ENCODE measurements around the gene PCNT.
"Not testable (repeated sequence)": the region's sequence is repeated elsewhere in the genome, so short reads cannot be mapped to it uniquely, and the experiment has no call there.

Gene PCNT

DNA sequence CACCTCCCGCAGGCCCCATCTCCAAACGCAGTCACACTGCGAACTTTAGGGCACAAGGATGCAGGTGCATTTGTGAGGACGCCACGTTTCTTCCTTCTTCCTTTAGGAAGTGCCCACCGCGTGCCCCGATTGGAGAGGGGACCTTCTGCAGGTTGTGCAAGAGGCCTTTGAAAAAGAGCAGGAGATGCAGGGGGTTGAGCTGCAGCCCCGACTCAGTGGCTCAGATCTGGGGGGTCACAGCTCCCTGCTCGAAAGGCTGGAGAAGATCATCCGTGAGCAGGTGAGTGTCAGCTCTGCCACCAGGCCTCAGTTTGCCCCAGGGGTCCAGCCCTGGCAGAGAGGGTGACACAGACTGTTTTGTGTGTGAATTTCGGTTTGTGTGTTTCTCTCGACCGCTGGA, 103.6 kb downstream of the PCNT start:
- no peak for DNase-seq (ENCODE audit: low spot score)

DNA sequence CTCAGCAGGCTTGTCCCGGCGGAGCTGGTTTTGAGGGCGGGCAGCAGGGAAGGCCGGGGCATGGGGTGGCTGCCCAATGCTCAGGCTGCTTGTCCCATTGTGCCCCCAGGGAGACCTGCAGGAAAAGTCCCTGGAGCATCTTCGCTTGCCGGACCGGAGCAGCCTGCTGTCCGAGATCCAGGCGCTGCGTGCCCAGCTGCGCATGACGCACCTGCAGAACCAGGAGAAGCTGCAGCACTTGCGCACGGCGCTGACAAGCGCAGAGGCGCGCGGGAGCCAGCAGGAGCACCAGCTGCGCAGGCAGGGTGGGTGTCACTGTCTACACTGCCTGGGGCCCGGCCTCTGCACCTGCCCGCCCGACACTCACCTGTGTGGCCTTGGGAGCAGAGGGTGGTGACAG, 104.3 kb downstream of the PCNT start:
- no peak for DNase-seq (ENCODE audit: low spot score)

DNA sequence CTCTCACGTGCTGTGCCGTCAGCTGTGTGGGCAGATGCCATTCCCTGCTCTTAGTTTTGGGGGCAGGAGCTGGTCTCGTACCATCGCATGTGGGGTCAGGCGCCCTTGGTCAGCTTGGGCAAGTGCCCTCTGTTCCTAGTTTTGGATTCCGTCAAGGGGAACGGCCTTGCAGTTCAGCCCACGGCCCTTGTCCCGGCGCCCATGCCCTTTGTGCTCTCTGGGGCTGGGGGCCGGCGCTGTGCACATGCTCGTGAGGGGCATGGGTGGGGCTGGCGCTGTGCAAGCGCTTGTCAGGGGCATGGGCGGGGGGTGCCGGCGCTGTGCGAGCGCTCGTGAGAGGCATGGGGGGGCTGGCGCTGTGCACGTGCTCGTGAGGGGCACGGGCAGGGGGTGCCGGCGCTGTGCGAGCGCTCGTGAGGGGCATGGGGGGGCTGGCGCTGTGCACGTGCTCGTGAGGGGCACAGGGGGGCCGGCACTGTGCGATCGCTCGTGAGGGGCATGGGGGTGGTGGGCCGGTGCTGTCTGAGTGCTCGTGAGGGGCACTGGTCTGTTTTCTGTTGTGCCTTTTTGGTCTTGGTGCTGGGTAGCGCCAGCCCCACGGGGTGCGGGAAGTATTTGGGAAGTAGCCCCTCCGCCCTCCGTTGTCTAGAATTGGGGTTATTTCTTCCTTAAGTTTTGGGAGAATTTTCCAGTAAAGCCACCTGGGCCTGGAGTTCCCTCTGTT, 105.2 kb downstream of the PCNT start:
- no peak for DNase-seq (ENCODE audit: low spot score)

DNA sequence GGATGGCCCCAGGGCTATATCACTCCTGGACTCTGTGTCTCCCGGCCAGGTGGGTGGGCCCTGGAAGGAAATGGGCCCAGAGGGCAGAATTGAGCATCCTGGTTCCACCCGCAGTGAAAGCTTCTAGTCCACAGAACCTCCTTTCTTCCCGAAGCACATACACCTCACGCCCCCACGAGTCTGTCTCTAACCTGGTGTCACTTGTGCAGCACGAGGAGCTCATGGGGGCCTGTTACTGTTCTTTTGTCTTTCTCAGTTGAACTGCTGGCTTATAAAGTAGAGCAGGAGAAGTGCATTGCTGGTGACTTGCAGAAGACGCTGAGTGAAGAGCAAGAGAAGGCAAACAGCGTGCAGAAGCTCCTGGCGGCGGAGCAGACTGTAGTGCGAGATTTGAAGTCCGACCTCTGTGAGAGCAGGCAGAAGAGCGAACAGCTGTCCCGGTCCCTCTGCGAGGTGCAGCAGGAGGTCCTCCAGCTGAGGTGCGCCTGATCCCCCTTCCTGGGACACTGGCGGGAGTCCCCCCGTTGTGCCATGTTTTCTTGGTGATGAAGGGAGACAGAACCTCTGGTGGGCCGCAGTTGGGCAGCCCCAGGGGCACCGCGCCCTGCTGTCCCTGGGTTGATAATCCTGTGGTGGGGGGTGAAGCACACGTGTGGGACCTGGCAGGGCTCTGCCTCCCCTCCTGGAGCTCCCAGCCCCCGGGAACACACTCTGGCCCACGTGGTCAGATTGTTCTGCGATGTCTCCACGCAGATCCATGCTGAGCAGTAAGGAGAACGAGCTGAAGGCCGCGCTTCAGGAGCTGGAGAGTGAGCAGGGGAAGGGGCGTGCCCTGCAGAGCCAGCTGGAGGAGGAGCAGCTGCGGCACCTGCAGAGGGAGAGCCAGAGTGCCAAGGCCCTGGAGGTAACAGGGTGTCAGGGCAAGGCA, 106.1 kb downstream of the PCNT start:
- no peak for DNase-seq (ENCODE audit: low spot score)

DNA sequence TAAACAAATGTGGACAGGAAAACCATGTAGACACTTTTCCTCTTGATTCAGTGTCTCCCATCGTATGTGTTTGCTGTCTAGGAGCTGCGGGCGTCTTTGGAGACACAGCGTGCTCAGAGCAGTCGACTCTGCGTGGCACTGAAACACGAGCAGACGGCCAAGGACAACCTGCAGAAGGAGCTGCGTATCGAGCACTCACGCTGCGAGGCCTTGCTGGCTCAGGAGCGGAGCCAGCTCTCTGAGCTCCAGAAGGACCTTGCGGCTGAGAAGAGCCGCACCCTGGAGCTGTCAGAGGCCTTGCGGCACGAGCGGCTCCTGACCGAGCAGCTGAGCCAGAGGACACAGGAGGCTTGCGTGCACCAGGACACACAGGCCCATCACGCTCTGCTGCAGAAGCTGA, 107.5 kb downstream of the PCNT start:
- DNase-seq (ENCODE audit: low spot score) = no peak

DNA sequence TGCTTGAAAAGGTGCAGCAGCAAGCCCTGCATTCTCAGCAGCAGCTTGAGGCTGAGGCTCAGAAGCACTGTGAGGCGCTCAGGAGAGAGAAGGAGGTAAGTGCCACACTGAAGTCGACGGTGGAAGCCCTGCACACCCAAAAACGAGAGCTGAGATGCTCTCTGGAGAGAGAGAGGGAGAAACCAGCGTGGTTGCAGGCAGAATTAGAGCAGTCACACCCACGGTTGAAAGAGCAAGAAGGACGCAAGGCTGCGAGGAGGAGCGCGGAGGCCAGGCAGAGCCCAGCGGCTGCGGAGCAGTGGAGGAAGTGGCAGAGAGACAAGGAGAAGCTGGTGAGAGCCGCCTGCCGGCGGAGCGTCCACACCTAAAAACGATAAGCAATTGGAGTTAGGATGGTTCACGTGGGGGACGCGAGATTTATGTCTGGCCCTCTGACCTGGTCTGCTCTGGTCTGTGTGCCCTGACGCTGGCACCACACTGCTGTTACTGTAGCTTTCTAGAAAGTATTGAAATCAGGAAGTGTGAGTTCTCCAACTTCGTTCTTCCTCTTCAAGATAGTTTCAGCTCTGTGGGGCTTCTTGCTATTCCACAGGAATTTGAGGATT, 108.0 kb downstream of the PCNT start:
- DNase-seq (ENCODE audit: low spot score) = no peak

DNA sequence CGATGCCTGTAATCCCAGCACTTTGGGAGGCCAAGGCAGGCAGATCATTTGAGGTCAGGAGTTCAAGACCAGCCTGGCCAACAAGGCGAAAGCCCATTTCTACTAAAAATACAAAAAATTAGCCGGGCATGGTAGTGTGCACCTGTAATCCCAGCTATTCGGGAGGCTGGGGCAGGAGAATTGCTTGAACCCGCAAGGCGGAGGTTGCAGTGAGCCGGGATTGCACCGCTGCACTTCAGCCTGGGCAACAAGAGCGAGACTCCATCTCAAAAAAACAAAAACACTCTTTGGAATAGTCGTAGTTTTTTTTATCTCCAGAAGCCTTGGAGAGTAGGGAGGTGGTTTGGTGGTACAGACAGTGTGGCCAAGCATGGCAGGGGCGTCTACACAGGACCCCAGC, 109.2 kb downstream of the PCNT start:
- DNase-seq (ENCODE audit: low spot score) = not testable (repeated sequence)

DNA sequence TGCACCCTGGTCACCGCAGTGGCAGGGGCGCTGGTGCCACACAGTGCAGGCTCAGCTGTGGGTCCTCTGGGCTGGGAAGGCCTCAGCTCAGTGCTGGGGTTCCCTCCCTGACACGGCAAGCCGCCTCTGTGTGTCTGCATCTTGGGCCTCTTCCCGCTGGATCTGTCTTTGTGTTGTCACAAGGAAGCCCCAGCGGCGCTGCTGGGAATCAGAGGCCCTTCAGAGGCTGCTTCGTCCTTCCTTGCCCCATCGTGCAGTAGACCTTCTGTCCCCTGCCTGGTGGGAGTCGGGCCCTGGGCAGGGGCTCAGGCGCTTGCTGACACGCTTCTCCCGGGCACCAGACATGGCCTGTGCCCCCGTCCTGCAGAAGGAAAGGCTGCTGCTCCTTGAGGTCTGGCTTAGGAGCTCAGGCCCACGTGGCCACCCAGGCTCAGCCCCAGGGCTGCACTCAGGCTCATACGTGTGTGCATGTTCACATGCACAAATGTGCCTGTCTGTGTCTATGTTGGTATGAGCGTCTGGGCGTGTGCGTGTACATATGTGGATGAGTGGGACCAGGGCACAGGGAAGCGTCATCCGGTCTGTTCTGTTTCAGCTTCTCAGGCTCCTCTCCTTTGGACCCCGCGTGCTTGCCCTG, 110.5 kb downstream of the PCNT start:
- DNase-seq (ENCODE audit: low spot score) = no peak

DNA sequence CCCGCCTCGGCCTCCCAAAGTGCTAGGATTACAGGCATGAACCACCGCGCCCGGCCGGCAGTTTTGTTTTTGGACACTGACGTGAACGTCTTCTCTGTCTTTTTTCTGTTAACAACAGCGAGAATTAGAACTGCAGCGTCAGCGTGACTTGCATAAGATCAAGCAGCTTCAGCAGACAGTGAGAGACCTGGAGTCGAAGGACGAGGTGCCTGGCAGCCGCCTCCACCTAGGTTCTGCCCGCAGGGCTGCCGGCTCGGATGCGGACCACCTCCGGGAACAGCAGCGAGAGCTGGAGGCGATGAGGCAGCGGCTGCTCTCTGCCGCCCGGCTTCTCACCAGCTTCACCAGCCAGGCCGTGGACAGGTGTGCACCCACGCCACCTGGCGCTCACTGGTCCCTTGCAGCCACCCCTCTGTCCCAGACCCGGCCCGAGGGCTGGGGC, 111.9 kb downstream of the PCNT start:
- no peak for DNase-seq (ENCODE audit: low spot score)

DNA sequence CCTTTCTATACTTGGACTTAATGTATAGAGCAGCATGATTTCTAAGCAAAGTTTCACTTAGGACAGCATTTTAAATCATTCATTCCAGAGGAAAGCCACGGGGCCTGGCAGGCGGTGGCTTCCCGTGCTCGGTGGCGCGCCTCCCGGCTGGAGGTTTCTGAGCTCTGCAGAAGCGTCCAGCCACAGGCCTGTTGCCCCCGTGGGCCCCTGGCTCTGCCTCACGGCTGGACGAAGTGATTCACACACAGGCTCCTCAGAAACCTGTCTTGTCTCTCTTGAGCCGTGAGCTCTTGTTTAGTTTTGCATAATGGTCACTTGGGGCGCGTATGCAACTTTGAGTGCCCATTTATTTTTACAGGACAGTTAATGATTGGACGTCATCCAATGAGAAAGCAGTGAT, 112.7 kb downstream of the PCNT start:
- DNase-seq (ENCODE audit: low spot score) = no peak

DNA sequence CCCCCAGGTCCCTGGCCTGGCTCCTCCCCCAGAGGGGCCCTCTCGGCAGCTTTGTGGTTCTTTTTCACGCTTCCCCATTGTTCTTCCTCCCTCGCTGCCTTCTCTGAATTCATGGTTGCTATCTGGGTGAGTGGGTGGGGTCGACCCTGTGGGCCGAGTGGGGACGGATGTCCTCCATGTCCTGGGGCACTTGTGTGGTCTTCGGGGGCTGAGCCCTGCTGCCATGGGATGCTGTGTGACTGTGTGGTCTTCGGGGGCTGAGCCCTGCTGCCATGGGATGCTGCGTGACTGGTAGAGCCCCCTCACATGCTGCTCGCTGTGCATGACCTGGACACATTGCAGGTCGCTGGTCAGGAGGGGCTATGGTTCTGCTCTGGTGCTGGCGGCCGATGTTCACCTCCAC, 113.1 kb downstream of the PCNT start:
- DNase-seq (ENCODE audit: low spot score) = no peak

DNA sequence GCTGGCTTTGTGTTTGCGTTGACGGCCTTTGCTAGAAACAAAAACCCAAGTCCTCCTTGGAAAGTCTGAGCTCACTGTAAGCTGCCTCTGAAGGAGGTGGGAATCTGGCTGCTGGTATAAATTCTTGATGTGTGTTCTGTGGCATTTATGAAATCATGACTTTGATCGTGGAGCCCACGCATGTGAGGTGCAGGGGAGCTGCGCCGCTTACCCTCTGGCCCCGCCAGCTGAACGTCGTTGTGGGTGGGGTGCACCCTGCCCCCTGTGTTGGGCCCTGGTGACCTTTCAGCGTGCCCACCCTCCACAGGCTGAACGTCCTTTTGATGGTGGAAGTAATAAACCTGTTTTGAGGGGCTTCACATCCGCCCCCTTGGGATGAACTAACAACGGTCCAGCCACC, 113.6 kb downstream of the PCNT start:
- DNase-seq (ENCODE audit: low spot score) = no peak

DNA sequence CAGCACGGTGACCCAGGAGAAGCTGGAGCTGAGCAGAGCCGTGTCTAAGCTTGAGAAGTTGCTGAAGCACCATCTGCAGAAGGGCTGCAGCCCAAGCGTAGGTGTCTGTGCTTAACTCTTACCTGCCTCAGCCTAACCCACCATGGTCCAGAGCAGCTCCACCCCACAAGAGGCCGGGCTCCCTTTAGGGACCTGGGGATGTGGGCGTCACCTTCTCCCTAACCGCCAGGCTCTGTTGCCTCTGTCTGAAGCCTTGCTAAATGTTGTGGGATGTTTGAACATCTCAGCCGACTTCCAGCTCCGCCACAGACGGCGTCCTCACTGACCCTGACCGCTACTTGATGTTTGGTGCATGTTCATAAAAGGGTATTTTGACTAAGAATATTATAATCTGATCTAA, 114.3 kb downstream of the PCNT start:
- DNase-seq (ENCODE audit: low spot score) = no peak

DNA sequence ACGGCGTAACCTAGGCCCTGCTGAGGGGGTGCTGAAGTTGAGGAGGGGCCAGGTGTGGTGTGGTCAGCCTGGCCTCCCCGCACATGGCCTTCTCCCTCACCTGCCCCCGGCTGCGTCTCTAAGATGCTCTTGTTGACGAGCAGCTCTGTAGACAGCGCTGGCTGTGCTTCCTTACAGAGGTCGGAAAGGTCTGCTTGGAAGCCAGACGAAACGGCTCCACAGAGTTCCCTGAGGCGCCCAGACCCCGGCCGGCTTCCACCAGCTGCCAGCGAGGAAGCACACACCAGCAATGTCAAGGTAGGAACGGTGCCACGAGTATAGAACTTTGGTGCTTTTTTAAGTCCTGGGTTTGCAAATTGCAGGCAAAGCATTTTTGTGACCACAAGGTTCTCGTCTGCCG, 116.0 kb downstream of the PCNT start:
- DNase-seq (ENCODE audit: low spot score) = no peak

DNA sequence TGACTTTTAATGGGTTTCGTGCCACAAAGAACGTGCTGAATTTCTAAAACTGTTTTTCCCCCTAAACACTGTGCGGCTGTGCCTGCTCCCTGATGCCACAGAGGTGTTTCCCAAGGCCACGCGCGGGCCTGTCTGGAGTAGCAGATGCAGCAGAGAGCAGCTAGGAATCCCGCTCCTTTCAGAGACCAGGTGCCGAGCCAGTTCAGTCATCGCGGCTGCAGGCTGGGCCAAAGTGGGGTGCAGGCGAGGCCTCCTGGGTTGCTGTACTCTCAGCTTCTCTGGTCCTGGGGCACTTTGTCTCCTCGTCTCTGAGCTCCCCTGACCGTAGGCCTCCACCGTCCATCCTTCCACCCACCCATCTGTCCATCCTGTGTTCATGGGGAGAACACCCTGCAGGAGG, 117.4 kb downstream of the PCNT start:
- no peak for DNase-seq (ENCODE audit: low spot score)

DNA sequence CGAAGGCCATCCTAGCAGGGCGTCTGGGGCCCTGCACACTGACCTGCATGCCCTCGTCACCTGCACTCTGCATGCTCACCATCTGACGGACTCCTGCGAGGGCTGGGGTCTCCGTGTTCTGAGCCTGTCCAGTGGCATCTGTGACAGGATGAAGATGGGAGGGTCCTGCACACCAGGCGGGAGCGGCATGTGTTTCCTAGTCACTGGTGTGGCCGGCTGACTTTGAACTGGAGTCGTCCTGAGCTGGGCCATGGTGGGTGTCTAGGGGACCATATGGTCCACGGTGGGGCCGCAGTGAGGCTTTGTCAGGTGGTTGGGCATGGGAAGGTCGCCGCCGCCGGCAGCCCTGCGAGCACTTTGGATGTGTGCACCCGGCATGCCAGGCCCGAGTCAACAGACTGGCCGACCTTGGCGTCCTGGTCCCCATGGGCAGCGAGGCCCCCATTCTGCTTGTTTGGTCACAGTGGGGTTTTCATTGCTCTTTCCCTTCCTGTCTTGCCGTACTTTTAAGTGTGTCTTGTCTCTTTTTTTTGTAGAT, 118.1 kb downstream of the PCNT start:
- DNase-seq (ENCODE audit: low spot score) = no peak

DNA sequence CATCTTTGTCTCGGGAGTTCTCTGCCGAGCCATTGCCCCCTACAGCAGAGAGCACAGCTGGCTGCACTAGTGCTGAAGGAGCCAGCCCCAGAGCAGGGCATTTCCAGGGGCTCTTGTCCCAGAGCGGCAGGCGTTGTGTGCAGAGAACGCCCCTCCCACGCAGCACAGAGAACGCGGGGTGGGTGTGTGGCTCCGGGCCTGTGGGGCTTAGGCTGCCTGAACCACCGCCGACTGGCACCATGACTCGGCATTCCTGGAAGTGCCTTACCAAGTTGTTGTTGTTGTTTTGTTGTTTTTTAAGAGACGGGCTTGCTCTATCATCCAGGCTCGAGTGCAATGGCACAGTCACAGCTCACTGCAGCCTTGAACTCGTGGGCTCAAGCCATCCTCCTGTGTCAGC, 119.0 kb downstream of the PCNT start:
- no peak for DNase-seq (ENCODE audit: low spot score)

DNA sequence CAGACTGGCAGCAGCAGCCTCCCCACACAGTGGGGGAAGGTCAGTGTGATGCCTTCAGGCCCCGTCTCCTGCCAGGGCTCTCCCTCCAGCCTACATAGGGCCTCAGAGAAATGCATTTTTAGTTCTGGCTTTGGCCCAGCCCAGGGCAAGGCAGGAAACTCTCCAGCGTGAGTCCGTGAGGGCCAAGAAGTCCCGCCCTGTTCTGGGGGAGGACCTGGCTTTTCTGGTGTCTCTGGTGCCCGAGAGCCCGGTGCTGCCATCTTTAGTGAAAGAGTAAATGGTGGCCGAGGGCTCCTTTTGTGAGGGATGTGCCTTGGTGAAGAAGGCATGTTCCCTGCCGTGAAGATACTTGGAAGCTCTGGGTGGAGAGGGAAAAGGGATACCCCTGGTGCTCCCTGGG, 120.0 kb downstream of the PCNT start:
- no peak for DNase-seq (ENCODE audit: low spot score)

DNA sequence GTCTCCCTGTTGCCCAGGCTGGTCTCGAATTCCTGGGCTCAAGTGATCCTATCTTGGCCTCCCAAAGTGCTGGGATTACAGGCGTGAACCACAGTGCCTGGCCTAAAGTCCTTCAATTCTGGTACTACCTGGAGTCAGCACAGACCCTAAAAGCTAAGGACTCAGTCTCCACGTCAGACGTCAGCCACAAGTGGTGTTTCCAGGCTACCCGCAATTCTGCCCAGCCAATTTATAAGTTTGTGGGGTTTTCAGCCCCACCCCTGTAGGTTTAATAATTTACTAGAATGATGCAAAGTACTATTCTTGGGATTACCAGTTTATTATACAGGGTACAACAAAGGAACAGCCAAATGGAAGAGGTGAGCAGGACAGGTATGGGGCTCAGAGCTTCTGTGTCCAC, 124.2 kb downstream of the PCNT start:
- DNase-seq (ENCODE audit: low spot score) = no peak

DNA sequence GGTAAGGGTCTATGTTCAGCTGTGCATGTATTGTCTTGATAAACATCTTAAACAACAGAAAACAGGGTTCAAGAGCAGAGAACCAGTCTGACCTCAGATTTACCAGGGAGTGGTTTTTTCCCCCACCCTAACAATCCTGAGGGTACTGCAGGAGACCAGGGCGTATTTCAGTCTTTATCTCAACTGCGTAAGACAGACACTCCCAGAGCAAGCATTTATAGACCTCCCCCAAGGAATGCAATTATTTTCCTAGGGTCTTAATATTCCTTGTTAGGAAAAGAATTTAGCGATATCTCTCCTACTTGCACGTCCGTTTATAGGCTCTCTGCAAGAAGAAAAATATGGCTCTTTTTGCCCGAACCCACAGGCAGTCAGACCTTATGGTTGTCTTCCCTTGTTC, 124.9 kb downstream of the PCNT start:
- DNase-seq (ENCODE audit: low spot score) = not testable (repeated sequence)

DNA sequence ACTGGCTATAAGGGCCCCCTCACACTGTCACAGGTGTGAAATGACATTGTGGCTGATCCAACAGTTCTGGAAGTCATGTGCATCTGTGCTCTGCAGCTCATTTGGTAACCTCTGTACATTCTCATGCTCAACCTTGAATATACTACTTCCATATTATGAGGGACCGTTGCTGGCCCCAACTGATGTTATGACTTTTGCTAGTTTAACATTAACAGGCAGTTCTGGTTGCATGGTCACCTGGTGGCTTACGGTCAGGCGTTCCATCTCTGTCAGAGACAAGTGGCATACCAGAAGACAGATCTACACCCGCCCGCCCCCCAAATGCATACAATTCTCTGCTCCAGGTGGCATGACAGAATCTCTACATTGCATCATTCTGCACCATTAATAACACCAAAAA, 128.8 kb downstream of the PCNT start:
- DNase-seq (ENCODE audit: low spot score) = no peak

DNA sequence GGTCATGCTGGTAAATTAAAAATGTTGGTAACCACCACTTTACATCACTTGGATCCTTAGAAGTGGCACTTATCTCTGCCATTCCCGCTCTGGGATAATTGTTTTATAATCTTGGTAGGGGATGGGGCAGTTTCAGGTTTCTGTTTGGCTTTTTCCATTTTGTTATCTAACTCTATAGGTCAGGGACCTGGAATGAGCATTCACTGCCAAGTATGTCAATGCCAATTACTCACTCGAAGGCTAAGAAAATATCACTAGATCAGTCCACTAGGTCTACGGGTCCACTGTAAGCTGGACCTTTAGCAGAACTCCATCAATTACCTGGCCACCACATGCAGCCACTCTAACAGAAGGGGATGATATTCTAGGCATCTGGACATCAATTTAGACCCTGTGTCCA, 130.2 kb downstream of the PCNT start:
- no peak for DNase-seq (ENCODE audit: low spot score)

Measured in germinal center (tissue), 1 donor.